ENCODE measurements around the gene PKIG. TPM values are rescaled to one million over a fixed set of nuclear protein-coding genes. Genes with fewer than 3 reads are reported as not detected.

The PKIG gene
- total and polyA plus RNA-seq, 10 of the 15 experiments (the other 5 are each of a cell fraction or from before 2014, with no cell fraction given) = 5.7 to 82.3 (median 39.7) TPM

GRCh38 chr20:44599715-44600114, 17.3 kb downstream of the PKIG start (continued):
- TF ChIP-seq EP300 (IDR thresholded peaks at IDR 0.05; ENCODE audit: borderline replicate concordance in 1 of 2, control insufficient read depth in 1 of 2, low read depth in 2 of 2, low read length in 2 of 2) = no peak
- TF ChIP-seq KAT2A (conservative IDR thresholded peaks at IDR 0.05; ENCODE audit: control insufficient read depth, low read depth, low read length) = no peak
- no peak for TF ChIP-seq ZNF274 (IDR thresholded peaks at IDR 0.05; ENCODE audit: insufficient read depth, insufficient read length)
- no peak for TF ChIP-seq RAD51 (IDR thresholded peaks at IDR 0.05)
- no peak for TF ChIP-seq E4F1 (IDR thresholded peaks at IDR 0.05; ENCODE audit: borderline replicate concordance, partially characterized antibody)

- H3K79me2 ChIP-seq (ENCODE audit: control insufficient read depth, insufficient read depth, low read length) = no peaks in the 10 kb centered on the region
- no peaks in the 10 kb centered on the region for H4K20me1 ChIP-seq (ENCODE audit: control insufficient read depth, insufficient read depth)
- FAIRE-seq = no peak
- in situ Hi-C loops (cut with MboI) = loop anchor here (10.0 kb wide), 1 partner anchor 386 kb away; the partner anchor contains the start of gene OSER1
- H3K9ac ChIP-seq (ENCODE audit: control insufficient read depth, insufficient read depth, low read length) = no peak overlapping the region
- no peak overlapping the region for H2AFZ ChIP-seq (ENCODE audit: control insufficient read depth, low read depth, low read length)
- no peak overlapping the region for H3K4me3 ChIP-seq
- no peak overlapping the region for H3K4me2 ChIP-seq (ENCODE audit: control insufficient read depth, insufficient read depth)
- ATAC-seq = no peak
- peaks cover 17% of the 10 kb centered on the region for H3K4me1 ChIP-seq (ENCODE audit: control insufficient read depth, insufficient read depth, low read length)
- RAD21 ChIA-PET (ENCODE audit: unreplicated experiment) = interaction anchor here (0.8 to 4.0 kb wide), 2 partner anchors 14 to 125 kb away, joined by 3 to 28 read pairs; partner anchors contain the start of gene TTPAL
- WGBS (ENCODE audit: insufficient coverage, insufficient replicate concordance, low lambda C conversion rate, missing lambda C conversion rate) = 40% methylated on average over 4 of the region's 4 CpGs
- DNase-seq (ENCODE audit: low read depth, low spot score) = no peak
- POLR2A ChIA-PET = interaction anchor here (2.6 to 4.4 kb wide), 2 partner anchors 14 to 19 kb away, joined by 12 to 39 read pairs; partner anchors contain the start of gene PKIG
- CTCF ChIA-PET = interaction anchor here (0.9 to 10.5 kb wide), 4 partner anchors 10 to 83 kb away, joined by 3 to 141 read pairs (median 21); no protein-coding TSS in a partner anchor
- no peaks in the 10 kb centered on the region for H3K27me3 ChIP-seq (replicated peaks in 1 of 2; ENCODE audit: control insufficient read depth in 2 of 2, insufficient read depth in 2 of 2, low read length in 1 of 2)
- no peaks in the 10 kb centered on the region for H3K9me3 ChIP-seq (replicated peaks; ENCODE audit: control insufficient read depth, insufficient read depth, low read length)
- intact Hi-C loops (cut with micrococcal nuclease; ENCODE audit: unreplicated experiment) = no loop called here
- H3K36me3 ChIP-seq (ENCODE audit: control insufficient read depth in 2 of 2, insufficient read depth in 2 of 2, low read length in 1 of 2) = no peaks in the 10 kb centered on the region
- no TSS peak for BruUV-seq (replicated peaks)
- no peak overlapping the region for H3K27ac ChIP-seq (ENCODE audit: control insufficient read depth, insufficient read depth)
- SMC1A ChIA-PET (ENCODE audit: uncharacterized antibody, unreplicated experiment) = interaction anchor here (3.7 to 9.7 kb wide), 5 partner anchors 9 to 84 kb away, joined by 25 to 144 read pairs (median 42); partner anchors contain the start of gene PKIG
- TF ChIP-seq ZSCAN29 (IDR thresholded peaks at IDR 0.05) = no peak
- no peak for TF ChIP-seq WRNIP1 (IDR thresholded peaks at IDR 0.05; ENCODE audit: borderline replicate concordance, low read depth, low read length)
- TF ChIP-seq HSF1 (IDR thresholded peaks at IDR 0.05; ENCODE audit: low read depth, low read length) = no peak
- no peak for TF ChIP-seq CUX1 (IDR thresholded peaks at IDR 0.05; ENCODE audit: insufficient replicate concordance, low read depth, low read length)
- TF ChIP-seq MTA3 (IDR thresholded peaks at IDR 0.05; ENCODE audit: borderline replicate concordance, low read length) = no peak
- no peak for TF ChIP-seq YY1 (IDR thresholded peaks at IDR 0.05; ENCODE audit: low read depth, low read length)
- no peak for TF ChIP-seq BACH1 (IDR thresholded peaks at IDR 0.05; ENCODE audit: borderline replicate concordance)
- TF ChIP-seq FOXM1 (IDR thresholded peaks at IDR 0.05; ENCODE audit: low read depth, low read length) = no peak
These were observed 17.9 kb downstream of the PKIG start for GRCh38 chr20:44600301-44600700.
